Keratinocyte (primary cell): ENCODE results near the gene EXOSC9.
"Not testable (repeated sequence)": the region's sequence is repeated elsewhere in the genome, so short reads cannot be mapped to it uniquely, and the experiment has no call there.

ENCODE experiments used
- CTCF ChIP-seq, 3 experiments: IDR thresholded peaks in 1 of 3; conservative IDR thresholded peaks in 1 of 3; optimal IDR thresholded peaks in 1 of 3; 2 replicates in 2 of 3; 3 replicates in 1 of 3; pipeline versions ENCODE3 to v1.5.1; 2011; ENCODE audit warnings: low read length in 3 of 3, mild to moderate bottlenecking in 3 of 3, moderate library complexity in 2 of 3, control low read depth in 1 of 3, inconsistent platforms in 1 of 3; ENCODE audit not compliant: insufficient read depth in 2 of 3; ENCODE audit errors: extremely low read depth in 1 of 3
- EZH2 ChIP-seq: IDR thresholded peaks from one replicate; pipeline ENCODE4 v1.6.1; 2012; ENCODE audit warnings: inconsistent platforms, mild to moderate bottlenecking, low read length, moderate library complexity

- not testable (repeated sequence) for TF ChIP-seq EZH2; CTCF (optimal IDR thresholded peaks at IDR 0.05 in 1 of 3, IDR thresholded peaks at IDR 0.05 in 1 of 3, conservative IDR thresholded peaks at IDR 0.05 in 1 of 3; ENCODE audit: extremely low read depth in 1 of 3, insufficient read depth in 2 of 3, low read length in 3 of 3)
Observed at GRCh38 chr4:121752142-121752541, 49.0 kb upstream of the EXOSC9 start.
